ENCODE measurements around the gene TMSB10.

GRCh38 chr2:84931384-84931821 is 25.9 kb downstream of the TMSB10 start:
- TF ChIP-seq TP53 (CRISPR knock-in tag; IDR thresholded peaks at IDR 0.05) (no peak), ZNF512 (CRISPR knock-in tag; IDR thresholded peaks at IDR 0.05; ENCODE audit: borderline replicate concordance) (no peak), ATF1 (CRISPR knock-in tag; IDR thresholded peaks at IDR 0.05) (no peak), CTCF (IDR thresholded peaks at IDR 0.05) (no peak), NR3C1 (CRISPR knock-in tag; conservative IDR thresholded peaks at IDR 0.05; ENCODE audit: low read depth) (no peak), FOXP4 (CRISPR knock-in tag; IDR thresholded peaks at IDR 0.05) (no peak), USF2 (CRISPR knock-in tag; IDR thresholded peaks at IDR 0.05) (no peak)
